Activated T-cell treated with anti-CD3 and anti-CD28 coated beads, Interleukin-2, amount 50 U/mL, for 1 hour (primary cell): ENCODE results near the gene TUBB4B.
"Not testable (repeated sequence)": the region's sequence is repeated elsewhere in the genome, so short reads cannot be mapped to it uniquely, and the experiment has no call there.

Source experiments
- DNase-seq: peaks from one replicate; pipeline ENCODE4 v3.0.0-alpha.2; 2020

TUBB4B gene

GRCh38 chr9:137237759-137238726, 3.0 kb upstream of the TUBB4B start:
- DNase-seq, result no peak

DNA sequence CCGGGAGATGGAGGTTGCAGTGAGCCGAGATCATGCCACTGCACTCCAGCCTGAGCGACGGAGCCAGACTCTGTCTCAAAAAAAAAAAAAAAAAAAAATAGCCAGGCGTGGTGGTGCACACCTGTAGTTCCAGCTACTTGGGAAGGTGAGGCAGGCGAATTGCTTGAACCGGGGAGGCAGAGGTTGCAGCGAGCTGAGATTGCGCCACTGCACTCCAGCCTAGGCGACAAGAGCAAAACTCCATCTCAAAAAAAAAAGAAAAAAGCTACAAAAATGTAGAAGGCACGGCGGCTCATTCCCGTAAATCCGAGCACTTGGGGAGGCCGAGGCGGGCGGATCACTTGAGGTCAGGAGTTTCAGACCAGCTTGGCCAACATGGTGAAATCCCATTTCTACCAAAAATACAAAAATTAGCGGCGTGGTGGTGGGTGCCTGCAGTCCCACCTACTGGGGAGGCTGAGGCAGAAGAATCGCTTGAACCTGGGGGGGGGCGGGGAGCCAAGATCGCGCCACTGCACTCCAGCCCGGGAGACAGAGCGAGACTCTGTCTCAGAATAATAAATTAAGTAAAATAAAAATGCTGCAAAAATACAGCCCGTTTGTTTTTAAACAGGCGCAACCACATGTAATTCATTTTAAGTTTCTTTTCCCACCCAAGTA, 1.4 kb upstream of the TUBB4B start:
- not testable (repeated sequence) for DNase-seq

GRCh38 chr9:137240318-137240840, 708 bp upstream of the TUBB4B start:
- no peak for DNase-seq

DNA sequence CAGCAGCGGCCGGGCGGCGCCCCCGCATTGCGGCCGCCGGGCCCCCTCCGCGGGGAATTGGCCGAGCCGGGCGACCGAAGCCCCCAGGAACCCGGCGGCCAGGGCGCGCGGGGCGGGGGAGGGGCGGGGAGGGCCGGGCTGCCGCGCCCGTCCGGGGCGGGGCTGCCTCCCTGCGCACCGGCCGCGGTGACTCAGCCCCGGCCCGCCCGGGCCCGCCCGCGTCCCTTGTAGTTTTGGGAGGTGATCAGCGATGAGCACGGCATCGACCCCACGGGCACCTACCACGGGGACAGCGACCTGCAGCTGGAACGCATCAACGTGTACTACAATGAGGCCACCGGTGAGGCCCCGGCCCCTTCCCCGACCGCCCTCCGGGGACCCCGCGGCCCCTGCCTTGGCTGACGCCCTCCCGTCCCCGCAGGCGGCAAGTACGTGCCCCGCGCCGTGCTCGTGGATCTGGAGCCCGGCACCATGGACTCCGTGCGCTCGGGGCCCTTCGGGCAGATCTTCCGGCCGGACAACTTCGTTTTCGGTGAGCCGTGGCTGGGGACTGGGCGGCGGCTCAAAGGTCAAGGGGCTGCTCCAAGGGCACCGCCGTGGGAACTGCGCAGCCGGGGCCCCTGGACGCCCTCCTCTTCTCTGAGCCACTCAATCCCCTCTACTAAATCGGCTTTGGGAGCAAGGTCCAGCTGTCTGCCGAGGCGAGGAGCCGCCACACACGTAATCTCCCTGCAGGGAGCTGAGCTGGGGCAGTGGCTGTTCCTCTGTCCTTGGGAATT, 592 bp downstream of the TUBB4B start:
- DNase-seq, result peak; percentile 80

DNA sequence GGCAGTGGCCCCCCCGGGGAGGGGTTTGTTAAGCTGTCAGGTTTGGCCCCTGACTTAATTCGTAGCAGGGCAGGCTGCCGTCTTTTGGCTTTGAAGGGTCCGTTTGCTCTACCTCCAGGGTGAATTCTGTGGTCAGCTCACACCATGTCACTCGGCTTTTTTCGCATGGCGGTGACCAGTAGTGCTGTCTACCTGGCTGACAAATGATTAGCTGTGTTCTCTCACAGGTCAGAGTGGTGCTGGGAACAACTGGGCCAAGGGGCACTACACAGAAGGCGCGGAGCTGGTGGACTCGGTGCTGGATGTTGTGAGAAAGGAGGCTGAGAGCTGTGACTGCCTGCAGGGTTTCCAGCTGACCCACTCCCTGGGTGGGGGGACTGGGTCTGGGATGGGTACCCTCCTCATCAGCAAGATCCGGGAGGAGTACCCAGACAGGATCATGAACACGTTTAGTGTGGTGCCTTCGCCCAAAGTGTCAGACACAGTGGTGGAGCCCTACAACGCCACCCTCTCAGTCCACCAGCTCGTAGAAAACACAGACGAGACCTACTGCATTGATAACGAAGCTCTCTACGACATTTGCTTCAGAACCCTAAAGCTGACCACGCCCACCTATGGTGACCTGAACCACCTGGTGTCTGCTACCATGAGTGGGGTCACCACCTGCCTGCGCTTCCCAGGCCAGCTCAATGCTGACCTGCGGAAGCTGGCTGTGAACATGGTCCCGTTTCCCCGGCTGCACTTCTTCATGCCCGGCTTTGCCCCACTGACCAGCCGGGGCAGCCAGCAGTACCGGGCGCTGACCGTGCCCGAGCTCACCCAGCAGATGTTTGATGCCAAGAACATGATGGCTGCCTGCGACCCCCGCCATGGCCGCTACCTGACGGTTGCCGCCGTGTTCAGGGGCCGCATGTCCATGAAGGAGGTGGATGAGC, 1.4 kb downstream of the TUBB4B start:
- no peak for DNase-seq

GRCh38 chr9:137243266-137243625, 2.2 kb downstream of the TUBB4B start:
- not testable (repeated sequence) for DNase-seq

- peak; percentile 38 for DNase-seq
Measured at GRCh38 chr9:137243626-137244485, 2.8 kb downstream of the TUBB4B start.

- DNase-seq, result no peak
Measured at GRCh38 chr9:137244486-137245449, 3.7 kb downstream of the TUBB4B start.

GRCh38 chr9:137245450-137246421, 4.6 kb downstream of the TUBB4B start:
- DNase-seq, result no peak

DNA sequence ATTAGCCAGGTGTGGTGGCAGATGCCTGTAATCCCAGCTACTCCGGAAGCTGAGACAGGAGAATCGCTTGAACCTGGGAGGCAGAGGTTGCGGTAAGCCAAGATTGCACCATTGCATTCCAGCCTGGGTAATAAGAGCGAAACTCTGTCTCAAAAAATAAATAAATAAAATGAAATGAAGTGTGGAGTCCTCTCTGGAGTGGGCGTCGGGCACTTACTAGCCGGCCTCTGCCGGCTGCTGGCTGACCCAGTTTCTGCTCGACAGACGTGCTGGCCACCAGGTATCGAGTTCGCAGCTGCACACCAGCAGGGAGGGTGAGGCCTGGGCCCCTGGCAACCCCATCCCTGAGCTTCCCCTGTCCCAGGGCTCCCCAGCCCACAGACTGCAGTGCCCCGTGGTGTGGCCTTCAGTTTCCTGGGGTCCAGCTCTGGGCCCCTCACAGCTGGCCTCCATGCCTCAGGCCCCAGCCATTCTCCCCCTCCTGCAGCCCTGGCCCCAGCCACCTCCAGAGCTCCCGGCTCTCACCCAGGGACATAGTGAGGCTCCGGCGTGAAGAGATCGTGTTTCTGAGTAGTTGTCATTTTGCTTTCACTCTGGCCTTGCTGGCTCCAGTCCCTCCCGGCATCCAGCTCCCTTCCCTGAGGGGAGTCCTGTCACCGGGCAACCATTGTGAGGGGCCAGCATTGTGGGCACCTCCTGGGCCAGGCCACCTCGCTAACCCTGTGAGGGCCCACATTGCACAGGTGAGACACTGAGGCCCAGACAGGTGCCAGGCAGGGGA, 6.2 kb downstream of the TUBB4B start:
- no peak for DNase-seq

DNA sequence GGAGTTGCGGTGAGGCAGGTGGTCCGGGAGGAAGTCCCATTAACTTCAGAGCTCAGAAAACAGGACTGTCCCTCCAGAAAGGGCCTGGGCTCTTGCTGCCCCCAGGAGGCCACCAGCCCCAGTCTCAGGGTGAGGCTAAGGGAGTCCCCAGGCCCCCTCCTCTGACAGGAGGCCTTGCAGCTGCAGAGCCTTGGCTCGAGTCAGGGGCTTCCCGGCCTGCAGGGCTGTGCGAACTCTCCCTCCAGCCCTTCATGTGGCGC, 6.8 kb downstream of the TUBB4B start:
- no peak for DNase-seq

- no peak for DNase-seq
Measured at GRCh38 chr9:137250329-137251193, 9.5 kb downstream of the TUBB4B start.

- DNase-seq, result no peak
Measured at GRCh38 chr9:137251194-137251461, 10.0 kb downstream of the TUBB4B start, which contains the start of gene STPG3. TSS of gene STPG3 (plus strand) at chr9:137251286. CDS start at chr9:137251287, 1 bp downstream.

- DNase-seq, result no peak
Measured at GRCh38 chr9:137251490-137252268, 10.6 kb downstream of the TUBB4B start.

GRCh38 chr9:137252555-137253506, 11.7 kb downstream of the TUBB4B start:
- DNase-seq, result no peak
